ENCODE measurements around the gene VPS16.

VPS16 gene

DNA sequence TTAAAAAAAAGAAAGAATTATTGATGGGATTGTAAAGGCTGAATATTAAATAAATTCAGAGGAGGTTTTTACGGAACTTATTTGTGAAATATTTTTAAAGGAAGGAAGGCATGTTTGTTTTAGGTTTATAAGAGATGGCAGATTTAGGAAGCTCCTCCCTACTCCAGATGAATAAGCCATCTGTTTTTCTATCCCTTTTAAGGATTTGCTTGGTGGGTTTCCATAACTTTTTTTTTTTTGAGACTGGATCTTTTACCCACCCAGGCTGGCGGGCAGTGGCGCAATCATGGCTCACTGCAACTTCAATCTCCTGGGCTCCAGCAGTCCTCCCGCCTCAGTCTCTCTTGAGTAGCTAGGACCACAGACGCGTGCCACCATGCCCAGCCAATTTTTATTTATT lies 63.1 kb downstream of the VPS16 start:
- DNase-seq = no peak

DNA sequence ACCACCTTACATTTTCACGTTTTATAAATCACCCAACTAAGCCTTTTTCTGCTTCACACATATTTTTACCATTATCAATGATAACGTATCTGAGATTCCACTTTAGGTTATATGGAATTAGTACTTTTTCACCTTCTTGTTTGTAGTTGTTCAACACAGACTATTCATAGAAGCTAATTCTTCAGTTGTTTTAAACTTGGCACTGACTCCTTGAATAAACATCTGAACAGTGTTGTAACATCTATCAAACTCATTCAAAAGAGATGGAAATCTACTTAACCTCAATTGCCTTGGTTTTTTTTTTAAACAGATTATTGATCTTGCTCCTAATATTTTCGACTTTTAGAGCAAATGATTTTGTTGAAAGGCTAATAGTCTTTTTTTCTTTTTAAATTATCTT lies 67.0 kb downstream of the VPS16 start:
- DNase-seq = no peak

DNA sequence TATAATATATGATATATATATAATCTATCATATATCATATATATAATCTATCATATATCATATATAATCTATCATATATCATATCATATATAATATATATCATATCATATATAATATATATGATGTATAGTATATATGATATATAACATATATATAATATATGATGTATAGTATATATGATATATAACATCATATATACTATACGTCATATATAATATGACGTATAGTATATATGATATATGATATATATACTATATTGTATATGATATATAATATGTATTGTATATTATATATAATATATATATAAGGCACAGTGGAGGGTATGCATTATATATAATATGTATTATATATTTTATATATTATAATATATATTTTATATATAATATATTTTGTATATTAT lies 69.4 kb downstream of the VPS16 start:
- no peak for DNase-seq

DNA sequence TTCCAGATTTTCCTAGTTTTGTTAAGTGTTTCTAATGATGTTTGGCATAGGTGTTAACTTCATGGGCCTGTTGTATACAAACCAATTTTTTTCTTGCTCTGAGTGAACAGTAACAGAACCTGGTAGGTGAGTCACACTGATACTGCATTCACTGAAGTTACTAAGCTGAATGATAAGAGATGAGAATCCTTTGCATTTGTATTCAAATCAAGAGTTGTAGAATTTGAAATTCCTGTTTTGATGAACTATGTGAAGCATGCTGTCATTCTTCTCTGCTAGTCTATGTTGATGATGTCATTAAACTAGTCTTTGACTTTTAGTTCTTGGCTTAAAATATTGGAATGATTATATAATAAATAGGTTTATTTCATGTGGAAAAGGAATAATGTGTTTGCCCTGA lies 70.7 kb downstream of the VPS16 start:
- no peak for DNase-seq

DNA sequence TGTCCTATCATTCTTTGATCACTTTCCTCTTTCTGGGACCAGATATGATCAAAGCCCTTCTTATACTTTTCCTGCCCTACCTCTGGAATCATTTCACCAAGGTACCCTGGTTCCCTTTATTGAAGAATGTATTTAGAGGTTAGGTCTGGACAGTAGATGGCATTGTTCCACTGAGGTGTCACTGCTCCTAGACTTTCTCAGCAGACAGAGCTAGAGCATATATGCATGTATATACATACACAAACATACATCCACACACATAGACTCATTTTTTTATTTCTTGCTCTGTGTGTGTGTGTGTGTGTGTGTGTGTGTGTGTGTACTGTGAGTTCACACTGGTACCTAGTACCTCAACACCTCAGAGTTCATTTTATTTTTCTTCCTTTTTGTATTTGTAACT lies 73.6 kb downstream of the VPS16 start:
- no peak for DNase-seq

Measured in NCI-H774 (cell line).